NCI-H2081 treated with DMSO at 0.1 percent for 48 hours (cell line): Measurements from ENCODE around the gene ZDHHC14.
"Not testable (repeated sequence)": the region's sequence is repeated elsewhere in the genome, so short reads cannot be mapped to it uniquely, and the experiment has no call there.

Source experiments
- DNase-seq: peaks from one replicate; lab custom pipeline; 2025; lab: John Stamatoyannopoulos, UW

ZDHHC14 gene

GRCh38 chr6:157717340-157717748 lies 336.4 kb downstream of the ZDHHC14 start:
- no peak for DNase-seq

- no peak for DNase-seq
These were observed 337.7 kb downstream of the ZDHHC14 start for GRCh38 chr6:157718503-157719187.

- DNase-seq, result not testable (repeated sequence)
These were observed 340.0 kb downstream of the ZDHHC14 start for GRCh38 chr6:157720964-157721363.

DNA sequence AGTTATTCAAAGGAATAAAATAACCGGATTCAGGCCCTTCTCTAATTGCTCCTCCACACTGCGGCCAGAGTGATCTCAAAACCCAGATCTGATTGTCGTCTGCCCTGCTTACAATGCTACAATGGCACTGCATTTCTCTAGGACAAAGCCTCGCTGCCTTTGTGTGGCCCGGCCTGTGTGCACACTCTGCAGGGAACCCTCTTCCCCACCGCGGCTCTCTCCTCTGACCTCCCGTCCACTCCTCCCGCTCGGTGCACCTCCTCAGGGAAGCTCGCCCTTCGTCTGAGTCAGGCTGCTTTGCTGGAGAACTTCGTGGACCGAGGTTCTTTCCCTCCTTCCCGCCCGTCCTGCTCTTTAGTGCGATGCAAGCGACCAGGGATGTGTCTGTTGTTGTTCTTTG lies 340.4 kb downstream of the ZDHHC14 start:
- DNase-seq, result no peak

DNA sequence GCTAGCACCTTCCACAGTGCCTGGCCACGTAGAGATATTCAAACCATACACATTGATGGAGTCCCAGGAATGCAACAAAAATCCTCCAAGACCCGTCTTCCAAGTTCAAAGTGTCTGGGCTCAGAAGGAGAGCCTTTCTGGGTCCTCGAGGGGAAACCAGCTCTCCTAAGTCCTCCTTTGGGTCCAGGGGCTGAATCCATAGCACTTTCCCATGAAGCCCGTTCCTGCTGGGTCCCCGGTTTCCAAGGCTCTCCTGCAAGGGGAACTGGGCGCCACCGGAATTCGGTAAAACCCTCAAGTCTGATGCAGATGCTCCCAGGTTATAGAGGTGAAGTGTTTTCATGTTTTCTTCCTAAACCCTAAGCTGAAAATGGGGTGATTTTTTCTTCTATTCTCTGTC lies 340.8 kb downstream of the ZDHHC14 start:
- no peak for DNase-seq

DNA sequence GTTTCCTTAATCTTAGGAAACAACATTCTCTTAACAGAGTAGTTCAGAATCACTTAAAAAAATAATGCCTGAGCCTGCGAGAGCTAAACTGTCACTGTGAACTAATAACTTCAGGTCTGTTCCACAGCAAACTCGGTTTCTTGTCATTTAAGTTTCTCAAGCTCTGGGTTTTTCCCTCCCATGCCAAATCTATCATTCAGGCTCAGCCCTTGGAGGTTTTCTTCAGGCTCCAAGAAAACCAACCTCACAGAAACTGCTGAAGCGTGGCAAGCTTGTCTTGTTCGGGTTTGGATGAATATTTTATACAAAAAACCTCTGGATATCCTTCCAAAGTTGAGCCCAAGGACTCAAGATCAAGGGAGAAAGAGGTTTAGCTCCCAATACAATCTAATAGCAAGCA lies 342.4 kb downstream of the ZDHHC14 start:
- DNase-seq, result no peak

DNA sequence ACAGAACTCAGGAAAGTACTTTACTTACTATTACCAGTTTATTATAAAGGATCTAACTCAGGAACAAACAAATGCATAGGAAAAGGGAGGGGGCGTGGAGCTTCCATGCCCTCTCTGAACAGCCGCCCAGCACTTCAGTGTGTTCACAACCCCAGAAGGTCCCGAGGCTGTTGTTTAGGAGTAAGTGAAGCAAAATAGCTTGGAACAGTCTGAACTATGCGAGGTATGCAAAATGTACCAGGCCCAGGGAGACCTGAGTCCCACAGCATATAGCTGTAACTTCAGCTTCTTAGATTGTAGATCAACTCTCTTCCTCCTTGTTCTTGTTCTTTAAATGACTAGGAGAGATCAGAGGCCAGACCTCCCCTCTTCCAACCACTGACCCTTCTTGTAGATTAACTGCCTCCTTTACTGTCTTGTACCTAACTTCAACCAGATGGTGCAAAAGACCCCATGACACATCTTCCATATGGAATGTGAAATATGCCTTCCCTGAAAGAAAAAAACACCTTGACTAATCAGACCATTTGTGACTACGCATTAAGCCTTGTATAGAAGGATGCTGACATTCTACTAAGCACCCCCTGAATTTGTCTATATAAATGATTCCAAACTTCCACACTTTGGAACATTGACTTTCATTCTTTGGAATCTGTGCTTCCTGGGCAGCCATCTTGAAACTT lies 343.3 kb downstream of the ZDHHC14 start:
- no peak for DNase-seq

DNA sequence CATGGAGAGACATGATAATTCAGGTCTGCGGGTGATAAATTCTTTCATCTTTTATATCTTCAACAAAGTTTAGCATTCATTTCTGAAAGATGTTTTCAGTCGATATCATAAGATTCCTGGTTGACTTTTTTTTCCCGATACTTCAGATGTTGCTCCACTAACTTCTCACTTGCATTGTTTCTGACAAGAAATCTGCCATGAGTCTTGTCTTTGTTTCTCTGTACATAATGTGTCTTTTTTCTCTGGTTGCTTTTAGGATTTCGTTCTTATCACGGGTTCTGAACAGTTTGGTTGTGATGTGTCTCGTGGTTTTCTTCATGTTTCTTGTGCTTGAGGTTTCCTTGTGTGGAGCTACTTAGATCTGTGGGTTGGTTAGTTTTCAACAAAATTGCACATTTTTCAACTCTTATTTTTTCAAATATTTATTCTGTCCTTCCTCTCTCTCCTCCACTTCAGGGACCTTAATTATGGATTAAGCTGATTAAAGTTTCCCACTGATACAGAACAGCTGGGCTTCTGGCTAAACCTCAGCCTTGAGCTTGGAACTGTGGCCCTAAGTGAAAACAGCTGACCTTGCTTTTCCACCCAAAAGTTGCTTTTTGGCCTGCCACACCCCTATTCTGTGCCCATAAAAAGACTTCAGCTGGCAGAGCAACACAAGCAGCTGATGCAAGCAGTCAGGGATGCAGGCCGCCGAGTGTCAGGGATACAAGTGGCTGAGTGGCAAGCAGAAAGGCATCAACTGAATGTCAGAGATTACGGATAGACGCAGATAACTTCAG lies 344.2 kb downstream of the ZDHHC14 start:
- DNase-seq, result no peak

GRCh38 chr6:157725836-157726235 lies 344.8 kb downstream of the ZDHHC14 start:
- DNase-seq, result no peak

DNA sequence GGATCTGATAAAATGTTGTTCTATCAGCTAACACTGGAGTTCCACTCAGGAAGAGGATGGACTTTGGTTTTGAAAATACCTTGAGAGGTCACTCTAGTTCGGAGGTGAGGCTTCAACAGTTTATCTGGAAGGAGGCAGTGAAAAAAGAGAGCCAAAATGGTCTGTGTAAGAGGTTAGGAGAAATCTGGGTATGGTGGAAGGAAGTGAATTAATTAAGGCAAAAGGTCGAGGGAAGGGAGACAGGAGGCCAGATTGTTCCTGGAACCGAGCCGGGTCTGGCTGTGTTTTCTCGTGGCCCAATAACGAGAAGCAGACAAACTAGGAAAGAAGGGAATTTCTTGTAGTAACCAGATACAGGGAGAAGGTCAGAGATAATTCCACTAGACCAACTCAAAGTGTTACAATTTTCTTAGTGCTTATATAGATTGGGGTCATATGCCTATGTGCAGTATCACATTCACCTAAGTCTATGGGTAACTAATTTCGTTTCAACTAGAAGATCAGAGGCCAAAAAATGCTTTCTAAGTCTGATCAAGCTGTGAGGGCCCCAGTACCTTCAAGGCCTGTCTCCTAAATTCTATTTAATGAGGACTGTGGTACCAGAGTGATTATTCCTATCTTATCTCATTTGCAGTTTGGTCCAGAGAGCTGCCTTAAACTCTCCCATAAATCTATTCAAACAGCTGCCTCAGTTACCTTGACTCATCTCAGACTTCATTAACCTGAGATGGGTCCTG lies 346.1 kb downstream of the ZDHHC14 start:
- DNase-seq, result no peak
